IPS-15b (cell line): ENCODE measurements around the gene IFIT2.
"Not testable (repeated sequence)": the region's sequence is repeated elsewhere in the genome, so short reads cannot be mapped to it uniquely, and the experiment has no call there.

Source experiments
- H3K27me3 ChIP-seq: one replicate; pipeline ENCODE4 v1.6.1; 2013; ENCODE audit warnings: low read length; ENCODE audit not compliant: control insufficient read depth, insufficient read depth
- H3K36me3 ChIP-seq: one replicate; pipeline ENCODE4 v1.6.1; 2013; ENCODE audit warnings: low read length; ENCODE audit not compliant: control insufficient read depth, insufficient read depth
- H3K4me1 ChIP-seq: one replicate; pipeline ENCODE4 v1.6.1; 2013; ENCODE audit warnings: mild to moderate bottlenecking, low read length; ENCODE audit not compliant: control insufficient read depth, insufficient read depth
- H3K4me3 ChIP-seq: one replicate; pipeline ENCODE4 v1.5.1; 2013; ENCODE audit warnings: low read depth, low read length
- H3K9ac ChIP-seq: one replicate; pipeline ENCODE4 v1.6.1; 2013; ENCODE audit warnings: low read depth, mild to moderate bottlenecking, low read length
- H3K9me3 ChIP-seq: one replicate; pipeline ENCODE4 v1.6.1; 2013; ENCODE audit warnings: mild to moderate bottlenecking, low read length; ENCODE audit not compliant: control insufficient read depth, insufficient read depth

The IFIT2 gene

GRCh38 chr10:89331487-89332122 is 29.8 kb downstream of the IFIT2 start:
- not testable (repeated sequence) for H3K9ac ChIP-seq, H3K27me3 ChIP-seq, H3K4me3 ChIP-seq

GRCh38 chr10:89332123-89332633 is 30.3 kb downstream of the IFIT2 start:
- no peaks in the 10 kb centered on the region for H3K27me3 ChIP-seq
- no peak overlapping the region for H3K4me3 ChIP-seq
- no peaks in the 10 kb centered on the region for H3K36me3 ChIP-seq
- no peak overlapping the region for H3K9ac ChIP-seq
- no peaks in the 10 kb centered on the region for H3K9me3 ChIP-seq
- peaks cover 24% of the 10 kb centered on the region for H3K4me1 ChIP-seq

More at GRCh38 chr10:89331487-89332122, 29.8 kb downstream of the IFIT2 start:
- not testable (repeated sequence) for H3K9me3 ChIP-seq, H3K36me3 ChIP-seq
- peaks cover 25% of the 10 kb centered on the region for H3K4me1 ChIP-seq

DNA sequence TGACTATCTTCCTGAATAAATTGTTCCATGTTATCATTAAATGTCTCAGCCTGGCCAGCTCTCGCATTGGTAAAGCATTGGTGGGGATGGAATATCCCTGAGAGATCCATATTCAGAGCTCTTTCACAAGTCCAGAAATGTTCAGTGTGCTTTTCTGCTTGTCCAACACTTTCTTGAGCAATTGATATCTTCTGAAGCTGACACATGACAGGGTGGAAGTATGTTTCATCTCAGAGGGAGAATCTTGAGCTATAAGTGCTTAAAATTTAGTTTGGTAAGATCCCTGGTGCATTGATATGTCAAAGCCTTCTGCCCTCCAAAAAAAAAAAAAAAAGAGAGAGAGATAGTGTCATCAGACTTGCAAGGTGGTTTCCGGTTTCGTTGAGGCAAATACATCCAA is 33.4 kb downstream of the IFIT2 start:
- Histone ChIP-seq H3K4me1 (peaks cover 11% of the 10 kb centered on the region), H3K27me3 (no peaks in the 10 kb centered on the region), H3K9ac (no peak overlapping the region), H3K9me3 (no peaks in the 10 kb centered on the region), H3K4me3 (no peak overlapping the region), H3K36me3 (no peaks in the 10 kb centered on the region)

DNA sequence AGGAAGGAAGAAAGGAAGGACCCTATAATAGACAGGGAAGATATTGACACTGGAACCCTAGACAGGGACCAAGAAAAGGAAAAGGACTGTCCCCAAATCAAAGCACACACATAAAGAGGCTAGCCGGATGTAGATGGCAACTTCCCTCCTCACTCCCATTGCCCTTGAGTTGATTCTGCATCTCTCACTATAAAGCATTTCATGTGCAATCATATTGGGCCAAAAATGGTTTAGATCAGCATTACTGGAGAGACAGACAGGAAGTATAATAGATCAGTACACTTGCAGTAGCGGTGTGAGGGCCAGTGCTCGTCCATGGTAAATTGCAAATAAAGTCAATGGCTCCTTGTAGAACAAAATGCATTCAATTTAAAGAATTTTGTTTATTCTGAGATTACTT is 34.4 kb downstream of the IFIT2 start:
- H3K36me3 ChIP-seq = no peaks in the 10 kb centered on the region
- no peaks in the 10 kb centered on the region for H3K9me3 ChIP-seq
- no peaks in the 10 kb centered on the region for H3K27me3 ChIP-seq
- no peak overlapping the region for H3K9ac ChIP-seq
- peaks cover 11% of the 10 kb centered on the region for H3K4me1 ChIP-seq
- no peak overlapping the region for H3K4me3 ChIP-seq

DNA sequence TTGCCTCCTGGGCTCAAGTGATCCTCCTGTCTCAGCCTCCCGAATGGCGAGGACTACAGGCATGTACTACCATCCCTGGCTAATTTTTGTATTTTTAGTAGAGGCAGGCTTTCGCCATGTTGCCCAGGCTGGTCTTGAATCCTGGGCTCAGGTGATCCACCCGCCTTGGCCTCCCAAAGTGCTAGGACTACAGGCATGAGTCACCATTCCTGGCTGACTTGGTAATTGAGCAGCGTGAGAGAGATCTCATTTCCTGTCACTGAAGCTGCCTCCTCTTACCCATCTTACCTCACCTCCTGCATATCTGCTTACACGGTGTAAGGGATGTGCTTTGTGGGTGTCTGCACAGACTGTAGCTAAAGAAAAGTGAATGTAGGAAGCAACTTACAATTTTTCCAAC is 35.6 kb downstream of the IFIT2 start:
- no peak overlapping the region for H3K9ac ChIP-seq
- no peak overlapping the region for H3K4me3 ChIP-seq
- peaks cover 13% of the 10 kb centered on the region for H3K4me1 ChIP-seq
- H3K27me3 ChIP-seq = no peaks in the 10 kb centered on the region
- no peaks in the 10 kb centered on the region for H3K9me3 ChIP-seq
- H3K36me3 ChIP-seq = no peaks in the 10 kb centered on the region

DNA sequence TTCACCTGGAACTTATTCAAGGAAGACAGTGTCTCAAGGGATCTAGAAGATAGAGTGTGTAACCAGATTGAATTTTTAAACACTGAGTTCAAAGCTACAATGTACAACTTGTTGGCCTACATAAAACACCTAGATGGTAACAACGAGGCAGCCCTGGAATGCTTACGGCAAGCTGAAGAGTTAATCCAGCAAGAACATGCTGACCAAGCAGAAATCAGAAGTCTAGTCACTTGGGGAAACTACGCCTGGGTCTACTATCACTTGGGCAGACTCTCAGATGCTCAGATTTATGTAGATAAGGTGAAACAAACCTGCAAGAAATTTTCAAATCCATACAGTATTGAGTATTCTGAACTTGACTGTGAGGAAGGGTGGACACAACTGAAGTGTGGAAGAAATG is 36.9 kb downstream of the IFIT2 start:
- no peaks in the 10 kb centered on the region for H3K36me3 ChIP-seq
- no peak overlapping the region for H3K4me3 ChIP-seq

GRCh38 chr10:89339875-89340274 is 38.0 kb downstream of the IFIT2 start:
- Histone ChIP-seq H3K9ac (no peak overlapping the region), H3K4me1 (peaks cover 3% of the 10 kb centered on the region), H3K4me3 (no peak overlapping the region), H3K9me3 (no peaks in the 10 kb centered on the region), H3K36me3 (no peaks in the 10 kb centered on the region), H3K27me3 (no peaks in the 10 kb centered on the region)

More for the DNA sequence above, 36.9 kb downstream of the IFIT2 start:
- no peaks in the 10 kb centered on the region for H3K9me3 ChIP-seq
- no peak overlapping the region for H3K9ac ChIP-seq
- H3K27me3 ChIP-seq = no peaks in the 10 kb centered on the region
- H3K4me1 ChIP-seq = peaks cover 8% of the 10 kb centered on the region

- Histone ChIP-seq H3K4me1 (peaks cover 13% of the 10 kb centered on the region), H3K27me3 (no peaks in the 10 kb centered on the region), H3K9ac (no peak overlapping the region), H3K4me3 (no peak overlapping the region), H3K36me3 (no peaks in the 10 kb centered on the region), H3K9me3 (no peaks in the 10 kb centered on the region)
Measured at GRCh38 chr10:89341649-89342048, 39.8 kb downstream of the IFIT2 start.

- Histone ChIP-seq H3K4me3 (no peak overlapping the region), H3K27me3 (no peaks in the 10 kb centered on the region), H3K36me3 (no peaks in the 10 kb centered on the region), H3K9ac (no peak overlapping the region), H3K9me3 (no peaks in the 10 kb centered on the region), H3K4me1 (peaks cover 19% of the 10 kb centered on the region)
Measured at GRCh38 chr10:89342206-89342958, 40.5 kb downstream of the IFIT2 start.

GRCh38 chr10:89343089-89343767 is 41.4 kb downstream of the IFIT2 start:
- Histone ChIP-seq H3K4me3 (no peak overlapping the region), H3K9ac (no peak overlapping the region), H3K9me3 (no peaks in the 10 kb centered on the region), H3K36me3 (no peaks in the 10 kb centered on the region), H3K4me1 (peaks cover 26% of the 10 kb centered on the region), H3K27me3 (no peaks in the 10 kb centered on the region)

- Histone ChIP-seq H3K4me1 (peaks cover 34% of the 10 kb centered on the region), H3K9me3 (no peaks in the 10 kb centered on the region), H3K36me3 (no peaks in the 10 kb centered on the region), H3K27me3 (no peaks in the 10 kb centered on the region), H3K4me3 (no peak overlapping the region), H3K9ac (no peak overlapping the region)
Measured at GRCh38 chr10:89344156-89344555, 42.3 kb downstream of the IFIT2 start.
